Hematopoietic multipotent progenitor cell treated with erythropoietin and hydrocortisone succinate and interleukin-3 and kit ligand, for 4 days (in vitro differentiated cells): ENCODE data around the gene OR12D1.

Experiments used
- DNase-seq: peaks from one replicate; pipeline ENCODE4 v3.0.0-alpha.2; 2015

OR12D1 gene

DNA sequence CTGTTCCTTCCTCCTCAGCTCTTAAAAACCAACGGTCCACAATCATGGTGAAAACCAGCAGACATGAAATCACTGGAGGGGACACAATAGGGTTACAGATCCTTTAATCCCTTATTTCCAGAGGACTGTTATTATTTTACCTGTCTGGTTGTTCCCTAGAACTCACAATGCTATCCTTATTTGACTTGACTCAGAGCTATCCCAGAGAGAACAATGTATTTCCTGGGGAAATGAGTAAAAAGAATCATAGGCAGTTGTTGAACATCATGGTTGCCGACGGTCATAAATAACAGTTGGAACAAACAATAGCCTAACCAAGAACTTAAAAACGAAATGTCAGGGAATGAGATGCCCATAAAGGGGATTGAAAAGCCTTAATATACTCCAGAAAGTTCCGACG lies 51.5 kb downstream of the OR12D1 start:
- DNase-seq = no peak
